ENCODE measurements around the gene C5AR2. TPM values are rescaled to one million over a fixed set of nuclear protein-coding genes. Genes with fewer than 3 reads are reported as not detected.

The C5AR2 gene
- polyA plus RNA-seq, 1 donor from 2014 or later: not detected

GRCh38 chr19:47323409-47323808 is 8.6 kb upstream of the C5AR2 start:
- TF ChIP-seq REST (IDR thresholded peaks at IDR 0.05; ENCODE audit: borderline replicate concordance) (no peak), POLR2AphosphoS5 (IDR thresholded peaks at IDR 0.05) (no peak), RAD21 (conservative IDR thresholded peaks at IDR 0.05) (no peak), EZH2 (IDR thresholded peaks at IDR 0.05; ENCODE audit: borderline replicate concordance, insufficient read depth, low read length, poor library complexity, severe bottlenecking) (no peak), MXI1 (conservative IDR thresholded peaks at IDR 0.05; ENCODE audit: poor library complexity, severe bottlenecking) (no peak), SMC3 (conservative IDR thresholded peaks at IDR 0.05; ENCODE audit: poor library complexity) (no peak), TAF1 (IDR thresholded peaks at IDR 0.05; ENCODE audit: low read depth) (no peak), EP300 (conservative IDR thresholded peaks at IDR 0.05; ENCODE audit: poor library complexity, severe bottlenecking) (no peak)
- TF ChIP-seq, protein P1, sequence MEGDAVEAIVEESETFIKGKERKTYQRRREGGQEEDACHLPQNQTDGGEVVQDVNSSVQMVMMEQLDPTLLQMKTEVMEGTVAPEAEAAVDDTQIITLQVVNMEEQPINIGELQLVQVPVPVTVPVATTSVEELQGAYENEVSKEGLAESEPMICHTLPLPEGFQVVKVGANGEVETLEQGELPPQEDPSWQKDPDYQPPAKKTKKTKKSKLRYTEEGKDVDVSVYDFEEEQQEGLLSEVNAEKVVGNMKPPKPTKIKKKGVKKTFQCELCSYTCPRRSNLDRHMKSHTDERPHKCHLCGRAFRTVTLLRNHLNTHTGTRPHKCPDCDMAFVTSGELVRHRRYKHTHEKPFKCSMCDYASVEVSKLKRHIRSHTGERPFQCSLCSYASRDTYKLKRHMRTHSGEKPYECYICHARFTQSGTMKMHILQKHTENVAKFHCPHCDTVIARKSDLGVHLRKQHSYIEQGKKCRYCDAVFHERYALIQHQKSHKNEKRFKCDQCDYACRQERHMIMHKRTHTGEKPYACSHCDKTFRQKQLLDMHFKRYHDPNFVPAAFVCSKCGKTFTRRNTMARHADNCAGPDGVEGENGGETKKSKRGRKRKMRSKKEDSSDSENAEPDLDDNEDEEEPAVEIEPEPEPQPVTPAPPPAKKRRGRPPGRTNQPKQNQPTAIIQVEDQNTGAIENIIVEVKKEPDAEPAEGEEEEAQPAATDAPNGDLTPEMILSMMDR (IDR thresholded peaks at IDR 0.05; ENCODE audit: poor library complexity, severe bottlenecking): no peak
- H3K27ac ChIP-seq (ENCODE audit: low read length): no peak overlapping the region
- H3K9me2 ChIP-seq (ENCODE audit: insufficient read depth, low read length): no peaks in the 10 kb centered on the region
- no peaks in the 10 kb centered on the region for H3K9me3 ChIP-seq (ENCODE audit: low read length)
- H3K4me3 ChIP-seq (ENCODE audit: low read length): no peak overlapping the region
- H2AFZ ChIP-seq (ENCODE audit: low read depth, low read length): no peak overlapping the region
- no peak overlapping the region for H3K4me2 ChIP-seq (ENCODE audit: low read length)
- H3K27me3 ChIP-seq (ENCODE audit: insufficient read depth, low read depth, low read length): no peaks in the 10 kb centered on the region
- H3K9ac ChIP-seq (ENCODE audit: low read length): no peak overlapping the region
- no peaks in the 10 kb centered on the region for H3K36me3 ChIP-seq (ENCODE audit: insufficient read depth, low read length)
- H3K79me2 ChIP-seq (replicated peaks; ENCODE audit: insufficient read depth, low read length): no peaks in the 10 kb centered on the region
- H4K20me1 ChIP-seq (ENCODE audit: insufficient read depth): no peaks in the 10 kb centered on the region
- H3F3A ChIP-seq (ENCODE audit: insufficient read depth, low read length, poor library complexity, severe bottlenecking): no peaks in the 10 kb centered on the region

DNA sequence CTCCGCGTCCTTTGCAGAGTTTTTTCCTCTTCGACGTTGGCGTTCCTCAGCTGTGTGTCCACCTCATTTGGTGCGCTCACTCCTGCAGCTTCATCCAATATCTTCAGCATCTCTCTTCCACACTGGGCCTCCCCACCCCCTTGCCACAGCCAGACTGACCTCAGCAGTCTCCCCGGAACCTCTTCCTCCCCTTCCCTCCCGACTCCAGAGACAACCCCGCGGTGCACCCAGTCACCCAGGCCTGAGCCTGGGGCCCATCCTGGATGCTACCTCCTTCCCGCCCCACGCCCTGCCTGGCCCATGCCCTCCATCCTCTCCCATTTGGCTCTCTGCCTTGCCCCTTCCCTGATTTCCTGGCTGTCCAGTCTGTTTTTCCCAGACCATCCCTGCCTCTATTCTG is 8.1 kb upstream of the C5AR2 start:
- H3K36me3 ChIP-seq (ENCODE audit: insufficient read depth, low read length): no peaks in the 10 kb centered on the region
- H3K4me2 ChIP-seq (ENCODE audit: low read length): no peak overlapping the region
- H3K79me2 ChIP-seq (replicated peaks; ENCODE audit: insufficient read depth, low read length): no peaks in the 10 kb centered on the region
- H3K9me2 ChIP-seq (ENCODE audit: insufficient read depth, low read length): no peaks in the 10 kb centered on the region
- H4K20me1 ChIP-seq (ENCODE audit: insufficient read depth): no peaks in the 10 kb centered on the region
- H2AFZ ChIP-seq (ENCODE audit: low read depth, low read length): no peak overlapping the region
- H3F3A ChIP-seq (ENCODE audit: insufficient read depth, low read length, poor library complexity, severe bottlenecking): no peaks in the 10 kb centered on the region
- no peak overlapping the region for H3K27ac ChIP-seq (ENCODE audit: low read length)
- no peak overlapping the region for H3K4me3 ChIP-seq (ENCODE audit: low read length)
- no peaks in the 10 kb centered on the region for H3K9me3 ChIP-seq (ENCODE audit: low read length)
- H3K27me3 ChIP-seq (ENCODE audit: insufficient read depth, low read depth, low read length): no peaks in the 10 kb centered on the region
- H3K9ac ChIP-seq (ENCODE audit: low read length): no peak overlapping the region
- TF ChIP-seq TAF1 (IDR thresholded peaks at IDR 0.05; ENCODE audit: low read depth): no peak
- no peak for TF ChIP-seq POLR2AphosphoS5 (IDR thresholded peaks at IDR 0.05)
- no peak for TF ChIP-seq RAD21 (conservative IDR thresholded peaks at IDR 0.05)
- no peak for TF ChIP-seq EZH2 (IDR thresholded peaks at IDR 0.05; ENCODE audit: borderline replicate concordance, insufficient read depth, low read length, poor library complexity, severe bottlenecking)
